Trophoblast cell (in vitro differentiated cells and primary cell): ENCODE measurements around the gene FAM118B.

Source experiments
- DNase-seq, 2 donors: peaks; one replicate each; pipeline ENCODE4 v3.0.0-alpha.2; 2016
- H2AFZ ChIP-seq: 2 replicates; pipeline ENCODE4 v1.6.1; 2013; ENCODE audit warnings: low read length, moderate library complexity, mild to moderate bottlenecking; ENCODE audit not compliant: insufficient read depth, poor library complexity
- H2AK5ac ChIP-seq: 2 replicates; pipeline ENCODE4 v1.6.1; 2013; ENCODE audit warnings: mild to moderate bottlenecking, low read length
- H2BK120ac ChIP-seq: 2 replicates; pipeline ENCODE4 v1.6.1; 2013; ENCODE audit warnings: low read length, mild to moderate bottlenecking, moderate library complexity; ENCODE audit not compliant: insufficient read depth, poor library complexity
- H2BK12ac ChIP-seq: 2 replicates; pipeline ENCODE4 v1.6.1; 2013; ENCODE audit warnings: mild to moderate bottlenecking, low read length, moderate library complexity
- H2BK5ac ChIP-seq: 2 replicates; pipeline ENCODE4 v1.6.1; 2013; ENCODE audit warnings: low read length, low read depth, moderate library complexity, mild to moderate bottlenecking; ENCODE audit not compliant: poor library complexity
- H3K14ac ChIP-seq: 2 replicates; pipeline ENCODE4 v1.6.1; 2013; ENCODE audit warnings: mild to moderate bottlenecking, low read length
- H3K18ac ChIP-seq: 2 replicates; pipeline ENCODE4 v1.6.1; 2013; ENCODE audit warnings: mild to moderate bottlenecking, low read length
- H3K23ac ChIP-seq: 2 replicates; pipeline ENCODE4 v1.6.1; 2013; ENCODE audit warnings: low read length
- H3K27ac ChIP-seq: 2 replicates; pipeline ENCODE4 v1.5.1; 2013; ENCODE audit warnings: low read depth, mild to moderate bottlenecking, inconsistent platforms, low read length, moderate library complexity
- H3K27me3 ChIP-seq: 2 replicates; pipeline ENCODE4 v1.6.1; 2013; ENCODE audit warnings: inconsistent platforms, mild to moderate bottlenecking, low read length, moderate library complexity; ENCODE audit not compliant: insufficient read depth
- H3K36me3 ChIP-seq, 2 experiments: 1 replicate in 1 of 2; 2 replicates in 1 of 2; pipeline ENCODE4 v1.6.1; 2013; ENCODE audit warnings: low read length in 2 of 2, mild to moderate bottlenecking in 2 of 2, moderate library complexity in 1 of 2; ENCODE audit not compliant: insufficient read depth in 2 of 2, control insufficient read depth in 1 of 2
- H3K4ac ChIP-seq: 2 replicates; pipeline ENCODE4 v1.6.1; 2013; ENCODE audit warnings: low read depth, mild to moderate bottlenecking, low read length, moderate library complexity
- H3K4me1 ChIP-seq, 2 experiments: 1 replicate in 1 of 2; 2 replicates in 1 of 2; pipeline ENCODE4 v1.6.1; 2013; ENCODE audit warnings: low read length in 2 of 2, mild to moderate bottlenecking in 2 of 2, moderate library complexity in 1 of 2; ENCODE audit not compliant: insufficient read depth in 2 of 2, control insufficient read depth in 1 of 2
- H3K4me2 ChIP-seq: 2 replicates; pipeline ENCODE4 v1.6.1; 2013; ENCODE audit warnings: inconsistent platforms, mild to moderate bottlenecking, low read length, moderate library complexity
- H3K4me3 ChIP-seq: 2 replicates; pipeline ENCODE4 v1.5.1; 2013; ENCODE audit warnings: mild to moderate bottlenecking, low read depth, low read length, inconsistent platforms
- H3K79me1 ChIP-seq: one replicate; pipeline ENCODE4 v1.6.1; 2013; ENCODE audit warnings: low read length
- H3K79me2 ChIP-seq: 2 replicates; pipeline ENCODE4 v1.6.1; 2013; ENCODE audit warnings: low read length, mild to moderate bottlenecking; ENCODE audit not compliant: control insufficient read depth, insufficient read depth, poor library complexity
- H3K9ac ChIP-seq: 2 replicates; pipeline ENCODE4 v1.6.1; 2013; ENCODE audit warnings: mild to moderate bottlenecking, low read length
- H3K9me3 ChIP-seq: 2 replicates; pipeline ENCODE4 v1.6.1; 2013; ENCODE audit warnings: low read depth, mild to moderate bottlenecking, control low read depth, inconsistent platforms, low read length; ENCODE audit not compliant: insufficient read depth
- H4K12ac ChIP-seq: 2 replicates; pipeline ENCODE4 v1.6.1; 2013; ENCODE audit warnings: low read depth, mild to moderate bottlenecking, low read length, moderate library complexity
- H4K8ac ChIP-seq: 2 replicates; pipeline ENCODE4 v1.6.1; 2013; ENCODE audit warnings: low read depth, mild to moderate bottlenecking, low read length, moderate library complexity
- H4K91ac ChIP-seq: one replicate; pipeline ENCODE4 v1.6.1; 2013; ENCODE audit warnings: low read depth, mild to moderate bottlenecking, low read length, moderate library complexity
- WGBS: extraction: QIAGEN DNeasy Blood & Tissue Kit; methylation state at CpG from one replicate; pipeline ENCODE4 v1.1.7; 2013; ENCODE audit warnings: missing lambda C conversion rate; ENCODE audit not compliant: insufficient read length, insufficient coverage; ENCODE audit errors: extremely low coverage; 5-methylcytosine and 5-hydroxymethylcytosine counted together

FAM118B gene

DNA sequence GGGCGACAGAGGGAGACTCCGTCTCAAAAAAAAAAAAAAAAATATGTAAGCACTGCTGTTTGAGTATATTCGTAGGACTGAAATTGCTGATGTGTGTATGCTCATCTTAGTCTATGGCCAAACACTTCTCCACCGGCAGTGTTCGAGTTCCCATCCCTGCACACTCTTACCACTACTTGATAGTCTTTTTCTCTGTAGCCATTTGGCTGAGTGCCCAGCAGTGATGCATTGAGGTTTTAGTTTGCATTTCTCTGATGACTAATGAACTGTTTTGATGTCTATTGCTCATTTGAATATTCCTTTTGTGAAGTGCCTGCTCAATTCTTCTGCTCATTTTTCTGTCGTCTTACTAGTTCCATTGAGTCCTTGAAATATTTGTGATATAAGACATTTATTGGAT is 73.2 kb downstream of the FAM118B start:
- Histone ChIP-seq H3K23ac (no peak overlapping the region), H2BK120ac (no peak overlapping the region), H2AK5ac (no peak overlapping the region)

DNA sequence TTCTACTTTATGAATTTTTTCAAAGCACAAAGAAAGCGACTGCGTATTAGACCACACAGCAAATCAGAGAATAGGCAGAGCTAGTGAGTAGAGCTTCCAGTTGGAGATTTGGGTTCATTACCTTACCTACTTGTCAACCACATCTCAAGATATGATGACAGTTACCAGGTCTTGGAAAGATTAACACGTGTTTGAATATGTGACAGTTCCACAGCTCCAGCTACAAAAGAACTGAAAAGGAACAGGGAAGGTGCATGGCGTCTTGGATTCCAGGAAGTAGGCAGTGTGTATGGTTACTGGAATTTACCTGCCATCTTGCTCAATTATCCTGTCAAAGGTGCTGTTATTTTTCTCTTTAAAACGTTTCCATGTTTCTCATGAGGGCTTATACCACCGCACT is 76.7 kb downstream of the FAM118B start:
- WGBS, result no CpG with 5 or more reads among the region's 6 CpGs

More for the DNA sequence above, 73.2 kb downstream of the FAM118B start:
- no peak overlapping the region for H3K27ac ChIP-seq
- peaks cover 6% of the 10 kb centered on the region for H3K79me2 ChIP-seq
- no peak overlapping the region for H2BK12ac ChIP-seq
- no CpG with 5 or more reads among the region's 6 CpGs for WGBS
- H3K36me3 ChIP-seq, result no peaks in the 10 kb centered on the region
- H3K9ac ChIP-seq, result no peak overlapping the region
- no peaks in the 10 kb centered on the region for H3K27me3 ChIP-seq
- no peak overlapping the region for H3K4me3 ChIP-seq
- no peaks in the 10 kb centered on the region for H3K9me3 ChIP-seq
- H4K91ac ChIP-seq, result no peak overlapping the region
- no peak overlapping the region for H3K14ac ChIP-seq
- no peak overlapping the region for H2BK5ac ChIP-seq
- no peak overlapping the region for H3K4ac ChIP-seq
- H2AFZ ChIP-seq, result no peak overlapping the region
- H4K8ac ChIP-seq, result no peak overlapping the region
- H3K4me1 ChIP-seq, result peaks cover 6 to 17% of the 10 kb centered on the region in 2 experiments
- no peak overlapping the region for H3K4me2 ChIP-seq
- DNase-seq, result peak; percentile 23 to 32
- peaks cover 8% of the 10 kb centered on the region for H3K79me1 ChIP-seq
- no peak overlapping the region for H4K12ac ChIP-seq
- no peak overlapping the region for H3K18ac ChIP-seq

DNA sequence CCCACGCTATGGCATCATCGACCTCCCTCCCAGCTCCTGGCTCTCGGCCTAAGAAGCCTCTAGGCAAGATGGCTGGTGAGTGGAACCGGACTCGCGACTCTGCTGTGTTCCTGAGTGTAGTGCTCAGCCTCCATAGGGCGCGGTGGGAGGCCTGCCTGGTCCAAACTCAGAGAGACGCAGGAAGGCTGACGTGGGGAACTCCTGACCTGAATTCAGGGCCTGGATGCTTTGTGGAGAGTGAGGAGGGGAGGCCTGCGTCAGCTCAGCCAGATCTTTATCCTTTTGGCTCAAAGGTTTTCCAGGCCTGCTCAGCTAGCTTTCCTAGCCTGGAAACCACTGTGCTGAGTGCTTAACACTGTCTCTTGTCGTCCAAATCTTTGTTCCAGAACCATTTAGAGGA is 79.3 kb downstream of the FAM118B start:
- no CpG with 5 or more reads among the region's 12 CpGs for WGBS
- no peak overlapping the region for H2BK12ac ChIP-seq

More for the DNA sequence above, 76.7 kb downstream of the FAM118B start:
- H2AK5ac ChIP-seq, result no peak overlapping the region
- DNase-seq, result no peak
- H4K91ac ChIP-seq, result no peak overlapping the region
- H2BK5ac ChIP-seq, result no peak overlapping the region
- peaks cover 4% of the 10 kb centered on the region for H3K79me1 ChIP-seq
- no peak overlapping the region for H3K4me3 ChIP-seq
- no peak overlapping the region for H4K12ac ChIP-seq
- H3K27me3 ChIP-seq, result no peaks in the 10 kb centered on the region
- H3K9me3 ChIP-seq, result no peaks in the 10 kb centered on the region
- no peak overlapping the region for H3K18ac ChIP-seq
- H3K14ac ChIP-seq, result no peak overlapping the region
- no peak overlapping the region for H3K23ac ChIP-seq
- H3K36me3 ChIP-seq, result peaks cover 11 to 14% of the 10 kb centered on the region in 2 experiments
- peaks cover 18 to 19% of the 10 kb centered on the region in 2 experiments for H3K4me1 ChIP-seq
- no peak overlapping the region for H3K9ac ChIP-seq
- H2BK120ac ChIP-seq, result no peak overlapping the region
- H4K8ac ChIP-seq, result no peak overlapping the region
- no peak overlapping the region for H2BK12ac ChIP-seq
- peaks cover 4% of the 10 kb centered on the region for H3K79me2 ChIP-seq
- no peak overlapping the region for H3K4ac ChIP-seq
- H2AFZ ChIP-seq, result no peak overlapping the region
- H3K4me2 ChIP-seq, result no peak overlapping the region
- H3K27ac ChIP-seq, result no peak overlapping the region

DNA sequence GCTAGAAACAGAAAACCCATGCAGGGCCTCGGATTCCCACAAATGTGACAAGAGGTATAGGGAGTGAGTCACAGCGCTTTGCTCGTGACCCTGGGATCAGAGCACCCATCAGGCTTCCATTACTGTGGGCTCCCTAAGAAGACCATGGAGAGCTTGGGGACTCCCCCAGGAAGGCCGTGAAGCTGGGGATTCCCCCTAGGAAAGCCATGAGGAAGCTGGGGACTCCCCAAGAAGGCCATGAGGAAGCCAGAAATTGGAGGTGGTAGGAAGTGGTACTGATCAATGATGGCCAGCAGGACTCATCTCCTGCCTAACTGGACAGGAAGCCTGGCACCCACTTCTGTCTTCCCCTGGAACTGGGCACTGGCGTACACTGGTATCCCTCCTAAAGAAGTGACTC is 82.1 kb downstream of the FAM118B start:
- H3K4me1 ChIP-seq, result peaks cover 13 to 14% of the 10 kb centered on the region in 2 experiments
- no peak overlapping the region for H4K8ac ChIP-seq
- H3K36me3 ChIP-seq, result peaks cover 16 to 22% of the 10 kb centered on the region in 2 experiments
- H2BK5ac ChIP-seq, result no peak overlapping the region
- no peaks in the 10 kb centered on the region for H3K79me2 ChIP-seq
- no peaks in the 10 kb centered on the region for H3K9me3 ChIP-seq
- no peak overlapping the region for H3K4me2 ChIP-seq
- WGBS, result no CpG with 5 or more reads among the region's 5 CpGs
- no peak overlapping the region for H3K23ac ChIP-seq
- no peak overlapping the region for H3K27ac ChIP-seq
- no peak overlapping the region for H3K4ac ChIP-seq
- H2BK120ac ChIP-seq, result no peak overlapping the region
- no peak overlapping the region for H2BK12ac ChIP-seq
- no peak overlapping the region for H3K14ac ChIP-seq
- no peak overlapping the region for H3K4me3 ChIP-seq
- no peak overlapping the region for H2AFZ ChIP-seq
- no peaks in the 10 kb centered on the region for H3K79me1 ChIP-seq
- no peak for DNase-seq
- H3K18ac ChIP-seq, result no peak overlapping the region
- no peak overlapping the region for H2AK5ac ChIP-seq
- H3K9ac ChIP-seq, result no peak overlapping the region
- H4K91ac ChIP-seq, result no peak overlapping the region
- no peaks in the 10 kb centered on the region for H3K27me3 ChIP-seq
- no peak overlapping the region for H4K12ac ChIP-seq

More for the DNA sequence above, 79.3 kb downstream of the FAM118B start:
- peaks cover 13 to 14% of the 10 kb centered on the region in 2 experiments for H3K4me1 ChIP-seq
- H3K4me3 ChIP-seq, result no peak overlapping the region
- no peaks in the 10 kb centered on the region for H3K27me3 ChIP-seq
- no peak overlapping the region for H3K4me2 ChIP-seq
- DNase-seq, result no peak
- H3K23ac ChIP-seq, result no peak overlapping the region
- H3K27ac ChIP-seq, result peak overlapping the region; percentile 59
- H3K14ac ChIP-seq, result no peak overlapping the region
- H3K9me3 ChIP-seq, result no peaks in the 10 kb centered on the region
- H3K79me1 ChIP-seq, result no peaks in the 10 kb centered on the region
- peak overlapping the region; percentile 50 for H4K8ac ChIP-seq
- H3K36me3 ChIP-seq, result peaks cover 16 to 22% of the 10 kb centered on the region in 2 experiments
- H4K91ac ChIP-seq, result peak overlapping the region; percentile 1
- H3K9ac ChIP-seq, result no peak overlapping the region
- no peak overlapping the region for H4K12ac ChIP-seq
- no peak overlapping the region for H2BK120ac ChIP-seq
- H2AK5ac ChIP-seq, result no peak overlapping the region
- H3K79me2 ChIP-seq, result no peaks in the 10 kb centered on the region
- H3K4ac ChIP-seq, result no peak overlapping the region
- H2BK5ac ChIP-seq, result peak overlapping the region; percentile 8
- H3K18ac ChIP-seq, result no peak overlapping the region
- peak overlapping the region; percentile 42 for H2AFZ ChIP-seq
